IMR-90 (cell line): ENCODE results near the gene IL34. TPM values are rescaled to one million over a fixed set of nuclear protein-coding genes. Genes with fewer than 3 reads are reported as not detected.

Experiments
- ATAC-seq: fragments of 200-7000 bp; cut with Tn5 transposase; 2 replicates; pipeline ENCODE4 v1.9.1; 2020; ENCODE audit warnings: low read depth, mild to moderate bottlenecking, moderate library complexity
- BruUV-seq: library from RNA; stranded (reverse); fragments of 400-500 nt; replicated peaks from 2 replicates; lab custom pipeline; 2021; lab: Mats Ljungman, UMichigan
- CTCF ChIA-PET: fragments of 300-600 bp; formaldehyde crosslinking; extraction: SDS; loops from one replicate; lab custom pipeline; 2021; ENCODE audit warnings: antibody characterized with exemption; lab: Yijun Ruan, JAX
- POLR2A ChIA-PET: fragments of 300-600 bp; sonication (Branson Sonifier 250); formaldehyde crosslinking; loops from one replicate; lab custom pipeline; 2022; ENCODE audit warnings: antibody characterized with exemption; ENCODE audit not compliant: unreplicated experiment; lab: Charles Lee
- DNase-seq: peaks from one replicate; pipeline ENCODE4 v3.0.0; 2013
- H2AFZ ChIP-seq: replicated peaks from 2 replicates; pipeline ENCODE3; 2013; ENCODE audit warnings: low read length, mild to moderate bottlenecking; ENCODE audit not compliant: poor library complexity
- H2AK5ac ChIP-seq: 2 replicates; pipeline ENCODE4 v1.6.1; 2013; ENCODE audit warnings: low read depth, low read length, inconsistent platforms
- H2AK9ac ChIP-seq: replicated peaks from 2 replicates; pipeline ENCODE3; 2013; ENCODE audit warnings: mild to moderate bottlenecking, low read depth, low read length, moderate library complexity; ENCODE audit not compliant: poor library complexity
- H2BK120ac ChIP-seq: 2 replicates; pipeline ENCODE4 v1.6.1; 2013; ENCODE audit warnings: low read depth, low read length, inconsistent platforms
- H2BK15ac ChIP-seq: 3 replicates; pipeline ENCODE4 v1.6.1; 2013; ENCODE audit warnings: low read depth, low read length, inconsistent platforms
- H2BK20ac ChIP-seq: 2 replicates; pipeline ENCODE4 v1.6.1; 2013; ENCODE audit warnings: low read depth, mild to moderate bottlenecking, inconsistent platforms, low read length, moderate library complexity
- H2BK5ac ChIP-seq: 2 replicates; pipeline ENCODE4 v1.6.1; 2013; ENCODE audit warnings: mild to moderate bottlenecking, low read depth, low read length, inconsistent platforms; ENCODE audit not compliant: poor library complexity, severe bottlenecking
- H3K14ac ChIP-seq: replicated peaks from 2 replicates; pipeline ENCODE4 v1.6.1; 2013; ENCODE audit warnings: low read depth, low read length, inconsistent platforms
- H3K18ac ChIP-seq: 2 replicates; pipeline ENCODE4 v1.6.1; 2013; ENCODE audit warnings: low read depth, low read length, control low read depth
- H3K23ac ChIP-seq: 2 replicates; pipeline ENCODE4 v1.6.1; 2013; ENCODE audit warnings: low read depth, low read length, inconsistent platforms
- H3K27ac ChIP-seq: 2 replicates; pipeline ENCODE4 v1.5.1; 2013; ENCODE audit warnings: mild to moderate bottlenecking, control low read depth, low read length; ENCODE audit not compliant: insufficient read depth
- H3K27me3 ChIP-seq: 2 replicates; pipeline ENCODE4 v1.6.1; 2013; ENCODE audit warnings: low read length; ENCODE audit not compliant: control insufficient read depth, insufficient read depth
- H3K36me3 ChIP-seq: 2 replicates; pipeline ENCODE4 v1.6.1; 2013; ENCODE audit warnings: low read length, mixed read lengths; ENCODE audit not compliant: control insufficient read depth, insufficient read depth
- H3K4ac ChIP-seq: 2 replicates; pipeline ENCODE4 v1.6.1; 2013; ENCODE audit warnings: low read depth, low read length, inconsistent platforms
- H3K4me1 ChIP-seq: 2 replicates; pipeline ENCODE4 v1.6.1; 2013; ENCODE audit warnings: low read length, mixed read lengths; ENCODE audit not compliant: control insufficient read depth, insufficient read depth
- H3K4me2 ChIP-seq: 2 replicates; pipeline ENCODE4 v1.6.1; 2013; ENCODE audit warnings: low read depth, mild to moderate bottlenecking, control low read depth, low read length, moderate library complexity
- H3K4me3 ChIP-seq: 2 replicates; pipeline ENCODE4 v1.5.1; 2013; ENCODE audit warnings: low read depth, mild to moderate bottlenecking, control low read depth, low read length, moderate library complexity; ENCODE audit not compliant: insufficient read depth
- H3K56ac ChIP-seq: 2 replicates; pipeline ENCODE4 v1.6.1; 2013; ENCODE audit warnings: low read length, inconsistent platforms; ENCODE audit not compliant: insufficient read depth; ENCODE audit errors: extremely low read depth
- H3K79me1 ChIP-seq, 2 experiments: 2 replicates each; pipeline ENCODE4 v1.6.1; 2013; ENCODE audit warnings: low read length in 2 of 2, inconsistent platforms in 1 of 2, low read depth in 1 of 2
- H3K9ac ChIP-seq: 2 replicates; pipeline ENCODE4 v1.6.1; 2013; ENCODE audit warnings: low read depth, low read length, control low read depth
- H3K9me1 ChIP-seq: 2 replicates; pipeline ENCODE4 v1.6.1; 2013; ENCODE audit warnings: low read length, inconsistent platforms; ENCODE audit not compliant: insufficient read depth
- H3K9me3 ChIP-seq: 2 replicates; pipeline ENCODE4 v1.6.1; 2013; ENCODE audit warnings: low read length; ENCODE audit not compliant: control insufficient read depth, insufficient read depth
- H4K20me1 ChIP-seq: 2 replicates; pipeline ENCODE4 v1.6.1; 2013; ENCODE audit warnings: low read length, inconsistent platforms; ENCODE audit not compliant: insufficient read depth
- H4K5ac ChIP-seq: 2 replicates; pipeline ENCODE4 v1.6.1; 2013; ENCODE audit warnings: mild to moderate bottlenecking, low read depth, low read length, control low read depth
- H4K8ac ChIP-seq, 2 experiments: 2 replicates each; pipeline ENCODE4 v1.6.1; 2013; ENCODE audit warnings: low read depth in 2 of 2, low read length in 2 of 2, control low read depth in 1 of 2, inconsistent platforms in 1 of 2
- H4K91ac ChIP-seq: 2 replicates; pipeline ENCODE4 v1.6.1; 2013; ENCODE audit warnings: low read depth, low read length, inconsistent platforms; ENCODE audit not compliant: insufficient read depth
- CEBPB ChIP-seq: IDR thresholded peaks from 2 replicates; pipeline ENCODE4 v1.6.1; 2012; ENCODE audit warnings: low read depth, low read length, improper control_type of control experiment
- FOS ChIP-seq: fragments of 150-350 bp; IDR thresholded peaks from 2 replicates; pipeline ENCODE4 v1.6.1; 2016; ENCODE audit warnings: low read depth, low read length
- MAFK ChIP-seq: IDR thresholded peaks from 2 replicates; pipeline ENCODE4 v1.6.1; 2012; ENCODE audit warnings: low read depth, low read length, improper control_type of control experiment
- MXI1 ChIP-seq: IDR thresholded peaks from 2 replicates; pipeline ENCODE4 v1.6.1; 2012; ENCODE audit warnings: low read depth, mild to moderate bottlenecking, low read length, moderate library complexity, borderline replicate concordance
- POLR2A ChIP-seq: IDR thresholded peaks from 2 replicates; pipeline ENCODE4 v1.6.1; 2012; ENCODE audit warnings: mild to moderate bottlenecking, low read depth, low read length
- RCOR1 ChIP-seq: IDR thresholded peaks from 2 replicates; pipeline ENCODE4 v1.6.1; 2012; ENCODE audit warnings: mild to moderate bottlenecking, low read length, improper control_type of control experiment; ENCODE audit not compliant: insufficient replicate concordance
- SMC3 ChIP-seq: fragments of 150-350 bp; IDR thresholded peaks from 2 replicates; pipeline ENCODE4 v1.6.1; 2016; ENCODE audit warnings: low read depth, mild to moderate bottlenecking, antibody characterized with exemption, low read length, moderate library complexity
- WGBS, 2 experiments: methylation state at CpG; one replicate each; pipeline versions ENCODE4 v1.1.5 to v1.1.7; 2013; ENCODE audit warnings: missing lambda C conversion rate in 2 of 2; ENCODE audit not compliant: insufficient read length in 1 of 2; ENCODE audit errors: extremely low coverage in 2 of 2; 5-methylcytosine and 5-hydroxymethylcytosine counted together
- dilution Hi-C: fragments of 300-500 bp; cut with HindIII; formaldehyde crosslinking; loops from one replicate; pipeline ENCODE4 v1.14.3; 2018; ENCODE audit warnings: low sequenced_read_pairs; ENCODE audit not compliant: unreplicated experiment
- in situ Hi-C: fragments of 300-500 bp; cut with MboI; formaldehyde crosslinking; loops from 3 replicates; pipeline ENCODE4 v1.14.3; 2019; ENCODE audit warnings: low sequenced_read_pairs, inconsistent platforms, mixed read lengths
- intact Hi-C: fragments of 100-400 bp; cut with micrococcal nuclease; formaldehyde crosslinking; loops from 2 replicates; pipeline ENCODE4 v1.10.0; 2022
- polyA plus RNA-seq, 3 experiments: library from polyadenylated mRNA; depleted of rRNA; stranded (reverse); fragments of >200 nt; gene quantifications; 2 replicates each; pipeline ENCODE4 v1.2.3, GENCODE V29; 2012; ENCODE audit warnings: low replicate concordance in 1 of 3
- total RNA-seq: library from RNA; depleted of rRNA; stranded (reverse); fragments of >200 nt; gene quantifications from 2 replicates; pipeline ENCODE4 v1.2.3, GENCODE V29; 2012
- TF ChIP-seq, protein P1 (sequence below): conservative IDR thresholded peaks from 2 replicates; pipeline ENCODE4 v1.5.1; 2012; ENCODE audit warnings: mild to moderate bottlenecking, low read depth, low read length, improper control_type of control experiment
- TF ChIP-seq, protein P2 (sequence below): fragments of 150-350 bp; IDR thresholded peaks from 2 replicates; pipeline ENCODE4 v1.6.1; 2016; ENCODE audit warnings: low read depth, mild to moderate bottlenecking, low read length, moderate library complexity, borderline replicate concordance

IL34 gene
- total and polyA plus RNA-seq, 2 of the 4 experiments (the other 2 are of a cell fraction), result 1.3 to 2.5 TPM

DNA sequence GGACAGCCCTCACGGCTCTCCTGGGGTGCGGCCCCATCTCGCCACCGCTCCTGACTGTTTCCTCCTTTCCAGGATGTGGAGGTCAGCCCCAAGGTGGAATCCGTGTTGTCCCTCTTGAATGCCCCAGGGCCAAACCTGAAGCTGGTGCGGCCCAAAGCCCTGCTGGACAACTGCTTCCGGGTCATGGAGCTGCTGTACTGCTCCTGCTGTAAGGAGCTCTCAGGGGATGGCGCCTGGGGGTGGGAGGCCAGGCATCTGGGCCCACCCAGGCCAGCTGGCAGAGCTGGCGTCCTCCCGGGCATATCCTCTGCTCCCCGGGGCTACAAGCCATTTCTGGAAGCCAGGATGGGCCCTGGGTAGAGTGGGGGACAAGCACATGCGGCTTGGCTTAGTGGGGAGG, 13.2 kb downstream of the IL34 start:
- no peak overlapping the region for H2BK5ac ChIP-seq
- no peak overlapping the region for H3K18ac ChIP-seq
- ChIA-PET CTCF (no interaction called here), POLR2A (no interaction called here)
- H3K9me1 ChIP-seq, result no peaks in the 10 kb centered on the region
- H3K14ac ChIP-seq, result no peak overlapping the region
- no peak overlapping the region for H2BK15ac ChIP-seq
- H2AK5ac ChIP-seq, result peak overlapping the region; percentile 46; the same call in 1 of the 2 replicates
- peak overlapping the region; percentile 72 for H2AK9ac ChIP-seq
- no peak overlapping the region for H3K4ac ChIP-seq
- no TSS peak for BruUV-seq
- H3K4me3 ChIP-seq, result no peak overlapping the region
- H3K27me3 ChIP-seq, result no peaks in the 10 kb centered on the region
- 90% methylated on average over 6 of the region's 12 CpGs; no CpG with 5 or more reads in 1 of the 2 experiments for WGBS, 2 experiments
- no peak overlapping the region for H4K5ac ChIP-seq
- H2AFZ ChIP-seq, result no peak overlapping the region
- H3K9me3 ChIP-seq, result no peaks in the 10 kb centered on the region
- ATAC-seq (no peak), DNase-seq (no peak)
- H3K27ac ChIP-seq, result no peak overlapping the region
- intact Hi-C loops (no loop called here), in situ Hi-C loops (no loop called here), dilution Hi-C loops (no loop called here)
- no peak overlapping the region for H3K4me2 ChIP-seq
- H3K56ac ChIP-seq, result no peak overlapping the region
- no peak overlapping the region for H2BK120ac ChIP-seq
- H4K20me1 ChIP-seq, result peaks cover 35% of the 10 kb centered on the region
- no peak overlapping the region for H4K8ac ChIP-seq
- no peak overlapping the region for H2BK20ac ChIP-seq
- no peak overlapping the region for H4K91ac ChIP-seq
- H3K36me3 ChIP-seq, result peaks cover 24% of the 10 kb centered on the region
- no peak overlapping the region for H3K23ac ChIP-seq
- peaks cover 0 to 18% of the 10 kb centered on the region in 2 experiments; a peak in 2 of 4 replicates for H3K79me1 ChIP-seq
- peaks cover 3% of the 10 kb centered on the region; the same call in 1 of the 2 replicates for H3K4me1 ChIP-seq
- H3K9ac ChIP-seq, result no peak overlapping the region
- TF ChIP-seq POLR2A (no peak), MAFK (no peak), CEBPB (no peak), SMC3 (no peak), MXI1 (no peak), FOS (no peak), RCOR1 (no peak)
- TF ChIP-seq, protein P1, sequence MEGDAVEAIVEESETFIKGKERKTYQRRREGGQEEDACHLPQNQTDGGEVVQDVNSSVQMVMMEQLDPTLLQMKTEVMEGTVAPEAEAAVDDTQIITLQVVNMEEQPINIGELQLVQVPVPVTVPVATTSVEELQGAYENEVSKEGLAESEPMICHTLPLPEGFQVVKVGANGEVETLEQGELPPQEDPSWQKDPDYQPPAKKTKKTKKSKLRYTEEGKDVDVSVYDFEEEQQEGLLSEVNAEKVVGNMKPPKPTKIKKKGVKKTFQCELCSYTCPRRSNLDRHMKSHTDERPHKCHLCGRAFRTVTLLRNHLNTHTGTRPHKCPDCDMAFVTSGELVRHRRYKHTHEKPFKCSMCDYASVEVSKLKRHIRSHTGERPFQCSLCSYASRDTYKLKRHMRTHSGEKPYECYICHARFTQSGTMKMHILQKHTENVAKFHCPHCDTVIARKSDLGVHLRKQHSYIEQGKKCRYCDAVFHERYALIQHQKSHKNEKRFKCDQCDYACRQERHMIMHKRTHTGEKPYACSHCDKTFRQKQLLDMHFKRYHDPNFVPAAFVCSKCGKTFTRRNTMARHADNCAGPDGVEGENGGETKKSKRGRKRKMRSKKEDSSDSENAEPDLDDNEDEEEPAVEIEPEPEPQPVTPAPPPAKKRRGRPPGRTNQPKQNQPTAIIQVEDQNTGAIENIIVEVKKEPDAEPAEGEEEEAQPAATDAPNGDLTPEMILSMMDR, result no peak
- TF ChIP-seq, protein P2, sequence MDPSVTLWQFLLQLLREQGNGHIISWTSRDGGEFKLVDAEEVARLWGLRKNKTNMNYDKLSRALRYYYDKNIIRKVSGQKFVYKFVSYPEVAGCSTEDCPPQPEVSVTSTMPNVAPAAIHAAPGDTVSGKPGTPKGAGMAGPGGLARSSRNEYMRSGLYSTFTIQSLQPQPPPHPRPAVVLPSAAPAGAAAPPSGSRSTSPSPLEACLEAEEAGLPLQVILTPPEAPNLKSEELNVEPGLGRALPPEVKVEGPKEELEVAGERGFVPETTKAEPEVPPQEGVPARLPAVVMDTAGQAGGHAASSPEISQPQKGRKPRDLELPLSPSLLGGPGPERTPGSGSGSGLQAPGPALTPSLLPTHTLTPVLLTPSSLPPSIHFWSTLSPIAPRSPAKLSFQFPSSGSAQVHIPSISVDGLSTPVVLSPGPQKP, result no peak
